GM18505 (cell line): ENCODE data around the gene DNM2.

Experiments used
- ATAC-seq: cut with Tn5 transposase; IDR thresholded peaks from one replicate; pipeline ENCODE4 v1.9.1; 2021; ENCODE audit not compliant: unreplicated experiment
- POLR2A ChIP-seq: IDR thresholded peaks from 4 replicates; pipeline ENCODE4 v1.6.1; 2011; ENCODE audit warnings: borderline replicate concordance; ENCODE audit not compliant: insufficient read depth, insufficient read length; ENCODE audit errors: extremely low read depth

Gene DNM2

GRCh38 chr19:10819124-10820060, 101.5 kb downstream of the DNM2 start:
- TF ChIP-seq POLR2A: no peak
- ATAC-seq: no peak

GRCh38 chr19:10820173-10820572, 102.3 kb downstream of the DNM2 start:
- ATAC-seq: no peak

GRCh38 chr19:10823690-10824089, 105.8 kb downstream of the DNM2 start:
- TF ChIP-seq POLR2A: no peak
- no peak for ATAC-seq

More at GRCh38 chr19:10820173-10820572, 102.3 kb downstream of the DNM2 start:
- TF ChIP-seq POLR2A: no peak

GRCh38 chr19:10826231-10826630, 108.4 kb downstream of the DNM2 start:
- ATAC-seq: no peak
- no peak for TF ChIP-seq POLR2A

GRCh38 chr19:10826846-10827245, 109.0 kb downstream of the DNM2 start:
- no peak for TF ChIP-seq POLR2A
- no peak for ATAC-seq

- no peak for ATAC-seq
- TF ChIP-seq POLR2A: no peak
These were observed 111.3 kb downstream of the DNM2 start for GRCh38 chr19:10828981-10829821.

- ATAC-seq: no peak
- TF ChIP-seq POLR2A: no peak
These were observed 112.1 kb downstream of the DNM2 start for GRCh38 chr19:10829967-10830366.

- no peak for TF ChIP-seq POLR2A
- ATAC-seq: no peak
These were observed 112.5 kb downstream of the DNM2 start for GRCh38 chr19:10830370-10830769.

GRCh38 chr19:10830931-10831779, 113.3 kb downstream of the DNM2 start:
- ATAC-seq: no peak
- TF ChIP-seq POLR2A: no peak

- no peak for TF ChIP-seq POLR2A
- no peak for ATAC-seq
These were observed 114.4 kb downstream of the DNM2 start for GRCh38 chr19:10831987-10832938.

GRCh38 chr19:10832939-10833296, 115.0 kb downstream of the DNM2 start:
- ATAC-seq: no peak
- no peak for TF ChIP-seq POLR2A
